Loucy (cell line): ENCODE data around the gene GSDMA.

Experiments
- H2AFZ ChIP-seq: fragments of 200-600 bp; sonication (generic); 2 replicates; pipeline ENCODE4 v1.6.0; 2016; ENCODE audit warnings: antibody characterized with exemption, mild to moderate bottlenecking, low read length, moderate library complexity
- H3F3A ChIP-seq: fragments of 200-600 bp; 2 replicates; pipeline ENCODE4 v1.6.0; 2016; ENCODE audit warnings: antibody characterized with exemption, low read depth, mild to moderate bottlenecking
- H3K27me3 ChIP-seq: fragments of 200-600 bp; sonication (generic); 2 replicates; pipeline ENCODE4 v1.6.1; 2014; ENCODE audit warnings: low read length, mild to moderate bottlenecking; ENCODE audit not compliant: insufficient read depth, poor library complexity, severe bottlenecking
- H3K36me3 ChIP-seq: fragments of 200-600 bp; sonication (generic); 2 replicates; pipeline ENCODE4 v1.6.1; 2016; ENCODE audit warnings: low read length; ENCODE audit not compliant: insufficient read depth
- H3K4me1 ChIP-seq: fragments of 200-600 bp; sonication (generic); 2 replicates; pipeline ENCODE4 v1.5.1; 2014; ENCODE audit warnings: low read length, mild to moderate bottlenecking; ENCODE audit not compliant: insufficient read depth, poor library complexity, severe bottlenecking
- H3K4me2 ChIP-seq: fragments of 200-600 bp; sonication (generic); 2 replicates; pipeline ENCODE4 v1.6.0; 2014; ENCODE audit warnings: antibody characterized with exemption, low read length, low read depth, mild to moderate bottlenecking; ENCODE audit not compliant: poor library complexity, severe bottlenecking
- H3K4me3 ChIP-seq: fragments of 200-600 bp; sonication (generic); 2 replicates; pipeline ENCODE4 v1.5.1; 2014; ENCODE audit warnings: low read length, mild to moderate bottlenecking, mixed read lengths; ENCODE audit not compliant: poor library complexity, severe bottlenecking
- H3K79me2 ChIP-seq: fragments of 200-600 bp; sonication (generic); 2 replicates; pipeline ENCODE4 v1.6.1; 2014; ENCODE audit warnings: low read length; ENCODE audit not compliant: insufficient read depth
- H3K9ac ChIP-seq: fragments of 200-600 bp; sonication (generic); 2 replicates; pipeline ENCODE4 v1.6.0; 2014; ENCODE audit warnings: mild to moderate bottlenecking, low read depth, low read length, moderate library complexity; ENCODE audit not compliant: poor library complexity, severe bottlenecking
- H3K9me2 ChIP-seq: fragments of 200-600 bp; sonication (generic); replicated peaks from 2 replicates; pipeline ENCODE4 v1.6.1; 2016; ENCODE audit warnings: low read depth, low read length, mixed read lengths
- H3K9me3 ChIP-seq: fragments of 200-600 bp; sonication (generic); 2 replicates; pipeline ENCODE4 v1.6.1; 2014; ENCODE audit warnings: mild to moderate bottlenecking, antibody characterized with exemption, low read length, low read depth; ENCODE audit not compliant: insufficient read depth
- H4K20me1 ChIP-seq: fragments of 200-600 bp; sonication (generic); 2 replicates; pipeline ENCODE4 v1.6.0; 2014; ENCODE audit warnings: antibody characterized with exemption, low read length, mild to moderate bottlenecking; ENCODE audit not compliant: insufficient read depth, poor library complexity, severe bottlenecking
- CTCF ChIP-seq: fragments of 200-600 bp; sonication (generic); conservative IDR thresholded peaks from 2 replicates; pipeline ENCODE4 v1.5.1; 2014; ENCODE audit warnings: mild to moderate bottlenecking, antibody characterized with exemption, low read length
- EZH2phosphoT487 ChIP-seq: fragments of 200-600 bp; IDR thresholded peaks from 2 replicates; pipeline ENCODE4 v1.6.1; 2018; ENCODE audit warnings: antibody characterized with exemption, mild to moderate bottlenecking, moderate library complexity, borderline replicate concordance

The GSDMA gene

GRCh38 chr17:39926135-39926587 is 36.6 kb upstream of the GSDMA start:
- peaks cover 29% of the 10 kb centered on the region for H4K20me1 ChIP-seq
- H3K9ac ChIP-seq = peak overlapping the region; percentile 81
- H3F3A ChIP-seq = no peaks in the 10 kb centered on the region
- no peaks in the 10 kb centered on the region for H3K27me3 ChIP-seq
- H3K4me3 ChIP-seq = peak overlapping the region; percentile 86
- H3K36me3 ChIP-seq = peaks cover 19% of the 10 kb centered on the region; the same call in 1 of the 2 replicates
- no peaks in the 10 kb centered on the region for H3K9me2 ChIP-seq
- H3K4me1 ChIP-seq = peaks cover 44% of the 10 kb centered on the region
- H2AFZ ChIP-seq = no peak overlapping the region
- no peaks in the 10 kb centered on the region for H3K9me3 ChIP-seq
- TF ChIP-seq CTCF (no peak), EZH2phosphoT487 (no peak)
- H3K79me2 ChIP-seq = peaks cover 47% of the 10 kb centered on the region
- peak overlapping the region; percentile 93 for H3K4me2 ChIP-seq

- Histone ChIP-seq H3K79me2 (peaks cover 47% of the 10 kb centered on the region), H2AFZ (peak overlapping the region; percentile 68; the same call in 1 of the 2 replicates), H3K9ac (peak overlapping the region; percentile 81), H3K9me3 (no peaks in the 10 kb centered on the region), H4K20me1 (peaks cover 29% of the 10 kb centered on the region), H3K27me3 (no peaks in the 10 kb centered on the region), H3K9me2 (no peaks in the 10 kb centered on the region), H3K4me2 (peak overlapping the region; percentile 93), H3K36me3 (peaks cover 19% of the 10 kb centered on the region; the same call in 1 of the 2 replicates), H3K4me3 (peak overlapping the region; percentile 86), H3K4me1 (peaks cover 39% of the 10 kb centered on the region), H3F3A (no peaks in the 10 kb centered on the region)
- no peak for TF ChIP-seq CTCF
- TF ChIP-seq EZH2phosphoT487 = no peak
Measured at GRCh38 chr17:39926588-39927100, 36.2 kb upstream of the GSDMA start.

- Histone ChIP-seq H3K79me2 (peaks cover 47% of the 10 kb centered on the region), H3K36me3 (peaks cover 13% of the 10 kb centered on the region; the same call in 1 of the 2 replicates), H3K9me3 (no peaks in the 10 kb centered on the region), H3K9ac (peak within 1 kb of the TSS; percentile 81), H3K9me2 (no peaks in the 10 kb centered on the region), H3K4me1 (peaks cover 37% of the 10 kb centered on the region), H3K4me2 (peak within 1 kb of the TSS; percentile 93), H3F3A (no peaks in the 10 kb centered on the region), H2AFZ (peak within 1 kb of the TSS; percentile 93), H3K4me3 (peak within 1 kb of the TSS; percentile 86), H3K27me3 (no peaks in the 10 kb centered on the region), H4K20me1 (peaks cover 29% of the 10 kb centered on the region)
- TF ChIP-seq EZH2phosphoT487 = no peak
- TF ChIP-seq CTCF = no peak
Measured at GRCh38 chr17:39927101-39927928, 35.5 kb upstream of the GSDMA start, which contains the start of the genes LRRC3C and ORMDL3. LRRC3C (plus strand) TSS chr17:39927732; CDS start chr17:39941524, 13,792 bp downstream. ORMDL3 (minus strand) TSS chr17:39927601; CDS start chr17:39924203, 3,398 bp downstream.
